ENCODE data around the gene MRPS35.

MRPS35 gene

GRCh38 chr12:27769142-27769673, 58.6 kb downstream of the MRPS35 start:
- no peaks in the 10 kb centered on the region for H3K4me1 ChIP-seq (ENCODE audit: control insufficient read depth, low read length)
- TF ChIP-seq EZH2phosphoT487 (IDR thresholded peaks at IDR 0.05; ENCODE audit: borderline replicate concordance, low read length) (no peak), CTCF (IDR thresholded peaks at IDR 0.05; ENCODE audit: low read depth, low read length, poor library complexity, severe bottlenecking) (no peak)
- H3K9me2 ChIP-seq (replicated peaks; ENCODE audit: control insufficient read depth, low read length), result no peaks in the 10 kb centered on the region
- no peak overlapping the region for H3K27ac ChIP-seq (ENCODE audit: low read depth, low read length)
- H4K20me1 ChIP-seq (ENCODE audit: control insufficient read depth, insufficient read depth, low read depth, low read length), result no peaks in the 10 kb centered on the region
- H3K4me3 ChIP-seq (ENCODE audit: low read length), result no peak overlapping the region
- H3K27me3 ChIP-seq (ENCODE audit: control insufficient read depth, low read length), result no peaks in the 10 kb centered on the region
- no peaks in the 10 kb centered on the region for H3K79me2 ChIP-seq (ENCODE audit: control insufficient read depth, low read length)
- no peaks in the 10 kb centered on the region for H3K9me3 ChIP-seq (ENCODE audit: control insufficient read depth, insufficient read depth, low read length)
- H3F3A ChIP-seq (ENCODE audit: control insufficient read depth, insufficient read depth), result no peaks in the 10 kb centered on the region
- H3K4me2 ChIP-seq (ENCODE audit: low read length), result no peak overlapping the region
- no peaks in the 10 kb centered on the region for H3K36me3 ChIP-seq (ENCODE audit: control insufficient read depth, low read length)

- no peaks in the 10 kb centered on the region for H3K9me3 ChIP-seq (ENCODE audit: control insufficient read depth, insufficient read depth, low read length)
- H4K20me1 ChIP-seq (ENCODE audit: control insufficient read depth, insufficient read depth, low read depth, low read length), result no peaks in the 10 kb centered on the region
- no peak overlapping the region for H3K27ac ChIP-seq (ENCODE audit: low read depth, low read length)
- no peaks in the 10 kb centered on the region for H3K27me3 ChIP-seq (ENCODE audit: control insufficient read depth, low read length)
- no peak overlapping the region for H3K4me3 ChIP-seq (ENCODE audit: low read length)
- H3K4me2 ChIP-seq (ENCODE audit: low read length), result no peak overlapping the region
- TF ChIP-seq CTCF (IDR thresholded peaks at IDR 0.05; ENCODE audit: low read depth, low read length, poor library complexity, severe bottlenecking) (no peak), EZH2phosphoT487 (IDR thresholded peaks at IDR 0.05; ENCODE audit: borderline replicate concordance, low read length) (no peak)
- H3K9me2 ChIP-seq (replicated peaks; ENCODE audit: control insufficient read depth, low read length), result no peaks in the 10 kb centered on the region
- H3K4me1 ChIP-seq (ENCODE audit: control insufficient read depth, low read length), result no peaks in the 10 kb centered on the region
- no peaks in the 10 kb centered on the region for H3K36me3 ChIP-seq (ENCODE audit: control insufficient read depth, low read length)
- no peaks in the 10 kb centered on the region for H3F3A ChIP-seq (ENCODE audit: control insufficient read depth, insufficient read depth)
- no peaks in the 10 kb centered on the region for H3K79me2 ChIP-seq (ENCODE audit: control insufficient read depth, low read length)
Measured at GRCh38 chr12:27771481-27772327, 61.1 kb downstream of the MRPS35 start.

- TF ChIP-seq EZH2phosphoT487 (IDR thresholded peaks at IDR 0.05; ENCODE audit: borderline replicate concordance, low read length) (no peak), CTCF (IDR thresholded peaks at IDR 0.05; ENCODE audit: low read depth, low read length, poor library complexity, severe bottlenecking) (no peak)
- H3K27me3 ChIP-seq (ENCODE audit: control insufficient read depth, low read length), result no peaks in the 10 kb centered on the region
- H3K79me2 ChIP-seq (ENCODE audit: control insufficient read depth, low read length), result no peaks in the 10 kb centered on the region
- H3K36me3 ChIP-seq (ENCODE audit: control insufficient read depth, low read length), result no peaks in the 10 kb centered on the region
- H3K4me1 ChIP-seq (ENCODE audit: control insufficient read depth, low read length), result no peaks in the 10 kb centered on the region
- H3K4me3 ChIP-seq (ENCODE audit: low read length), result no peak overlapping the region
- H3F3A ChIP-seq (ENCODE audit: control insufficient read depth, insufficient read depth), result no peaks in the 10 kb centered on the region
- no peaks in the 10 kb centered on the region for H3K9me2 ChIP-seq (replicated peaks; ENCODE audit: control insufficient read depth, low read length)
- no peak overlapping the region for H3K27ac ChIP-seq (ENCODE audit: low read depth, low read length)
- no peak overlapping the region for H3K4me2 ChIP-seq (ENCODE audit: low read length)
- H4K20me1 ChIP-seq (ENCODE audit: control insufficient read depth, insufficient read depth, low read depth, low read length), result no peaks in the 10 kb centered on the region
- no peaks in the 10 kb centered on the region for H3K9me3 ChIP-seq (ENCODE audit: control insufficient read depth, insufficient read depth, low read length)
Measured at GRCh38 chr12:27772328-27773049, 61.9 kb downstream of the MRPS35 start.
